Liver (tissue), 9 donors: Measurements from ENCODE around the gene WNT4. TPM values are rescaled to one million over a fixed set of nuclear protein-coding genes. Genes with fewer than 3 reads are reported as not detected.

Experiments used
- DNase-seq: peaks from one replicate; pipeline ENCODE4 v3.0.0-alpha.2; 2017; ENCODE audit warnings: low spot score
- H3K27ac ChIP-seq, 2 donors: one replicate each; pipeline ENCODE4 v1.7.0; 2013; ENCODE audit warnings: inconsistent platforms in 2 of 2, low read length in 2 of 2, control low read depth in 1 of 2, low read depth in 1 of 2, mild to moderate bottlenecking in 1 of 2
- H3K27me3 ChIP-seq, 4 donors: one replicate each; pipeline versions ENCODE4 v1.6.1 to v1.7.0; 2013; ENCODE audit warnings: low read length in 3 of 4, inconsistent platforms in 1 of 4, mild to moderate bottlenecking in 1 of 4, moderate library complexity in 1 of 4; ENCODE audit not compliant: control insufficient read depth in 4 of 4, insufficient read depth in 4 of 4
- H3K36me3 ChIP-seq, 4 donors: one replicate each; pipeline versions ENCODE4 v1.6.1 to v1.7.0; 2013; ENCODE audit warnings: low read length in 3 of 4, mild to moderate bottlenecking in 3 of 4, low read depth in 1 of 4, moderate library complexity in 1 of 4; ENCODE audit not compliant: control insufficient read depth in 4 of 4, insufficient read depth in 3 of 4
- H3K4me1 ChIP-seq, 4 donors: one replicate each; pipeline versions ENCODE4 v1.6.1 to v1.7.0; 2013; ENCODE audit warnings: low read length in 3 of 4, mild to moderate bottlenecking in 3 of 4, moderate library complexity in 1 of 4; ENCODE audit not compliant: control insufficient read depth in 4 of 4, insufficient read depth in 4 of 4
- H3K4me3 ChIP-seq, 3 donors: one replicate each; pipeline versions ENCODE4 v1.6.1 to v1.7.0; 2013; ENCODE audit warnings: low read length in 3 of 3, control low read depth in 1 of 3, low read depth in 1 of 3, mild to moderate bottlenecking in 1 of 3
- H3K9ac ChIP-seq, 2 donors: one replicate each; pipeline ENCODE4 v1.7.0; 2013; ENCODE audit warnings: low read length in 2 of 2, mild to moderate bottlenecking in 2 of 2, moderate library complexity in 2 of 2, control low read depth in 1 of 2, low read depth in 1 of 2
- H3K9me3 ChIP-seq, 4 donors: one replicate each; pipeline versions ENCODE4 v1.6.1 to v1.7.0; 2013; ENCODE audit warnings: low read length in 3 of 4; ENCODE audit not compliant: control insufficient read depth in 4 of 4
- EGR1 ChIP-seq, 2 donors: IDR thresholded peaks; 2 replicates each; pipeline ENCODE4 v1.6.1; 2016 to 2018; ENCODE audit warnings: antibody characterized with exemption in 2 of 2, low read depth in 2 of 2
- FOXA1 ChIP-seq: IDR thresholded peaks from 2 replicates; pipeline ENCODE4 v1.6.1; 2016; ENCODE audit warnings: antibody characterized with exemption
- FOXA2 ChIP-seq: IDR thresholded peaks from 2 replicates; pipeline ENCODE4 v1.6.1; 2016; ENCODE audit warnings: antibody characterized with exemption
- GABPA ChIP-seq, 2 donors: IDR thresholded peaks in 1 of 2; conservative IDR thresholded peaks in 1 of 2; 2 replicates each; pipeline ENCODE4 v1.6.1; 2016; ENCODE audit warnings: antibody characterized with exemption in 2 of 2, mild to moderate bottlenecking in 1 of 2, moderate library complexity in 1 of 2
- HNF4A ChIP-seq, 2 donors: conservative IDR thresholded peaks; 2 replicates each; pipeline ENCODE4 v1.6.1; 2016; ENCODE audit warnings: antibody characterized with exemption in 2 of 2, mild to moderate bottlenecking in 2 of 2
- JUND ChIP-seq, 2 donors: IDR thresholded peaks; 2 replicates each; pipeline ENCODE4 v1.6.1; 2016; ENCODE audit warnings: antibody characterized with exemption in 2 of 2
- RAD21 ChIP-seq, 2 donors: IDR thresholded peaks; 2 replicates each; pipeline ENCODE4 v1.6.1; 2016; ENCODE audit warnings: antibody characterized with exemption in 2 of 2, mild to moderate bottlenecking in 2 of 2
- REST ChIP-seq: IDR thresholded peaks from 2 replicates; pipeline ENCODE4 v1.6.1; 2016; ENCODE audit warnings: antibody characterized with exemption, mild to moderate bottlenecking
- RXRA ChIP-seq, 2 donors: IDR thresholded peaks; 2 replicates each; pipeline ENCODE4 v1.6.1; 2017 to 2018; ENCODE audit warnings: antibody characterized with exemption in 2 of 2, mild to moderate bottlenecking in 1 of 2
- TAF1 ChIP-seq: conservative IDR thresholded peaks from 2 replicates; pipeline ENCODE4 v1.6.1; 2016; ENCODE audit warnings: antibody characterized with exemption, mild to moderate bottlenecking
- YY1 ChIP-seq: IDR thresholded peaks from 2 replicates; pipeline ENCODE4 v1.6.1; 2016; ENCODE audit warnings: antibody characterized with exemption, mild to moderate bottlenecking
- WGBS: extraction: QIAGEN DNeasy Blood & Tissue Kit; methylation state at CpG from one replicate; pipeline ENCODE4 v1.1.7; 2013; 5-methylcytosine and 5-hydroxymethylcytosine counted together
- polyA plus RNA-seq, 2 donors: library from polyadenylated mRNA; stranded (reverse) in 1 of 2; unstranded in 1 of 2; fragments of 200-250 nt in 1 of 2; fragments of >200 nt in 1 of 2; fragmentation: Nextera tagmentation in 1 of 2; extraction: Ambion mirVana in 1 of 2; gene quantifications; one replicate each; pipeline versions ENCODE4 v1.2.1 to v1.2.3, GENCODE V29; 2013 to 2015
- total RNA-seq, 2 donors: library from RNA; depleted of rRNA; stranded (reverse); fragments of >200 nt; gene quantifications; one replicate each; pipeline ENCODE4 v1.2.3, GENCODE V29; 2014
- TF ChIP-seq, protein P1 (sequence below): IDR thresholded peaks from 2 replicates; pipeline ENCODE4 v1.6.1; 2016; ENCODE audit warnings: antibody characterized with exemption
- TF ChIP-seq, protein P2 (sequence below): IDR thresholded peaks from 2 replicates; pipeline ENCODE4 v1.6.1; 2016; ENCODE audit warnings: antibody characterized with exemption
- TF ChIP-seq, protein P3 (sequence below): IDR thresholded peaks from 2 replicates; pipeline ENCODE4 v1.6.1; 2016; ENCODE audit warnings: antibody characterized with exemption
- TF ChIP-seq, protein P4 (sequence below): fragments of 150-350 bp; IDR thresholded peaks from 2 replicates; pipeline ENCODE4 v1.5.1; 2017; ENCODE audit warnings: improper control_type of control experiment, low read depth, low read length; ENCODE audit not compliant: missing input control
- donor health status: healthy.
- donor health status: healthy.
- donor health status: healthy.
- donor health status: healthy.
- donor health status: healthy.

Gene WNT4
- total and polyA plus RNA-seq, 4 donors = under 0.01 to 0.09 TPM; not detected in 2

DNA sequence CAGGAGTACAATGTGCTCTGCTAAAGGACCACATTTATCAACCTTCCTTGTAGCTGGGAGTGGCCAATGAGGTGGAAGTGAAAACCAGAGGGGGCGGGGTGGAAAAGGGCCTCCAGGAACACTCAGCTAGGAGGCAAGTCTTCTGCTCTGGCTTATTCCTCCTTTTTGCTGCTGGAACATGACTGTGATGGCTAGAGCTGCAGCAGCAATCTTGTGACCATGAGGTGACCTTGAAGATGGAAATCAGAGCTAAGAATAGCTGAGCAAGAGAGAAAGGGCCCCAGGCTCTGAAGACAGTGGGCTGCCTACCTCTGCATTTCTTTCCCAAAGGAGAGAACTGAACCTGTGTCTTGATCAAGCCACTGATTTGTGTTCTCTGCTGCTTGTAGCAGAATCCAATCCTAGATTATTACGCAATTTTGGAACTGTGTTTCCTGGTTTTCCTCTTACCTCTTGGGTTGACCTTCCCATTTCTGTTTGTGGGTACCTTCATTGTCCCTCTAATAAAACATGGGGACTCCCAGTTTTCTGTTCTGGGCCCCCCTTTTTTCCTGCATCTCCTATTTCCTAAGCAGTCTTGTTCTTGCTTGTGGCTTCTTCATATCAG, 36.4 kb upstream of the WNT4 start:
- WGBS = 91% methylated on average over 2 of the region's 2 CpGs
- TF ChIP-seq HNF4A (conservative IDR thresholded peaks at IDR 0.05) (no peak), FOXA2 (no peak), REST (no peak), EGR1 (IDR thresholded peaks at IDR 0.05; ENCODE audit: low read depth in 2 of 2) (no peak), JUND (IDR thresholded peaks at IDR 0.05) (no peak), GABPA (IDR thresholded peaks at IDR 0.05 in 1 of 2, conservative IDR thresholded peaks at IDR 0.05 in 1 of 2) (no peak), YY1 (no peak), FOXA1 (no peak)
- TF ChIP-seq, protein P1, sequence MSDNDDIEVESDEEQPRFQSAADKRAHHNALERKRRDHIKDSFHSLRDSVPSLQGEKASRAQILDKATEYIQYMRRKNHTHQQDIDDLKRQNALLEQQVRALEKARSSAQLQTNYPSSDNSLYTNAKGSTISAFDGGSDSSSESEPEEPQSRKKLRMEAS = no peak
- TF ChIP-seq, protein P2, sequence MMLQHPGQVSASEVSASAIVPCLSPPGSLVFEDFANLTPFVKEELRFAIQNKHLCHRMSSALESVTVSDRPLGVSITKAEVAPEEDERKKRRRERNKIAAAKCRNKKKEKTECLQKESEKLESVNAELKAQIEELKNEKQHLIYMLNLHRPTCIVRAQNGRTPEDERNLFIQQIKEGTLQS = no peak
- TF ChIP-seq, protein P3, sequence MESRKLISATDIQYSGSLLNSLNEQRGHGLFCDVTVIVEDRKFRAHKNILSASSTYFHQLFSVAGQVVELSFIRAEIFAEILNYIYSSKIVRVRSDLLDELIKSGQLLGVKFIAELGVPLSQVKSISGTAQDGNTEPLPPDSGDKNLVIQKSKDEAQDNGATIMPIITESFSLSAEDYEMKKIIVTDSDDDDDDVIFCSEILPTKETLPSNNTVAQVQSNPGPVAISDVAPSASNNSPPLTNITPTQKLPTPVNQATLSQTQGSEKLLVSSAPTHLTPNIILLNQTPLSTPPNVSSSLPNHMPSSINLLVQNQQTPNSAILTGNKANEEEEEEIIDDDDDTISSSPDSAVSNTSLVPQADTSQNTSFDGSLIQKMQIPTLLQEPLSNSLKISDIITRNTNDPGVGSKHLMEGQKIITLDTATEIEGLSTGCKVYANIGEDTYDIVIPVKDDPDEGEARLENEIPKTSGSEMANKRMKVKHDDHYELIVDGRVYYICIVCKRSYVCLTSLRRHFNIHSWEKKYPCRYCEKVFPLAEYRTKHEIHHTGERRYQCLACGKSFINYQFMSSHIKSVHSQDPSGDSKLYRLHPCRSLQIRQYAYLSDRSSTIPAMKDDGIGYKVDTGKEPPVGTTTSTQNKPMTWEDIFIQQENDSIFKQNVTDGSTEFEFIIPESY = no peak
- TF ChIP-seq, protein P4, sequence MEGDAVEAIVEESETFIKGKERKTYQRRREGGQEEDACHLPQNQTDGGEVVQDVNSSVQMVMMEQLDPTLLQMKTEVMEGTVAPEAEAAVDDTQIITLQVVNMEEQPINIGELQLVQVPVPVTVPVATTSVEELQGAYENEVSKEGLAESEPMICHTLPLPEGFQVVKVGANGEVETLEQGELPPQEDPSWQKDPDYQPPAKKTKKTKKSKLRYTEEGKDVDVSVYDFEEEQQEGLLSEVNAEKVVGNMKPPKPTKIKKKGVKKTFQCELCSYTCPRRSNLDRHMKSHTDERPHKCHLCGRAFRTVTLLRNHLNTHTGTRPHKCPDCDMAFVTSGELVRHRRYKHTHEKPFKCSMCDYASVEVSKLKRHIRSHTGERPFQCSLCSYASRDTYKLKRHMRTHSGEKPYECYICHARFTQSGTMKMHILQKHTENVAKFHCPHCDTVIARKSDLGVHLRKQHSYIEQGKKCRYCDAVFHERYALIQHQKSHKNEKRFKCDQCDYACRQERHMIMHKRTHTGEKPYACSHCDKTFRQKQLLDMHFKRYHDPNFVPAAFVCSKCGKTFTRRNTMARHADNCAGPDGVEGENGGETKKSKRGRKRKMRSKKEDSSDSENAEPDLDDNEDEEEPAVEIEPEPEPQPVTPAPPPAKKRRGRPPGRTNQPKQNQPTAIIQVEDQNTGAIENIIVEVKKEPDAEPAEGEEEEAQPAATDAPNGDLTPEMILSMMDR = no peak
- H3K27me3 ChIP-seq = peaks cover 0 to 17% (median 3%) of the 10 kb centered on the region in 4 donors
- no peak for DNase-seq
- no peak overlapping the region for H3K27ac ChIP-seq
- no peak overlapping the region for H3K9ac ChIP-seq
- no peak overlapping the region for H3K4me3 ChIP-seq
- H3K4me1 ChIP-seq = no peaks in the 10 kb centered on the region
- H3K36me3 ChIP-seq = no peaks in the 10 kb centered on the region
- no peaks in the 10 kb centered on the region for H3K9me3 ChIP-seq

- no peaks in the 10 kb centered on the region for H3K9me3 ChIP-seq
- peaks cover 0 to 5% (median 3%) of the 10 kb centered on the region in 4 donors for H3K27me3 ChIP-seq
- no peak for DNase-seq
- no peaks in the 10 kb centered on the region for H3K36me3 ChIP-seq
- H3K9ac ChIP-seq = no peak overlapping the region
- no peak overlapping the region for H3K27ac ChIP-seq
- no peak overlapping the region for H3K4me3 ChIP-seq
- no peaks in the 10 kb centered on the region for H3K4me1 ChIP-seq
- WGBS = 87% methylated on average over 9 of the region's 9 CpGs
- TF ChIP-seq TAF1 = no peak
- TF ChIP-seq, protein P1 = no peak
- no peak for TF ChIP-seq RAD21 (IDR thresholded peaks at IDR 0.05)
- no peak for TF ChIP-seq EGR1 (IDR thresholded peaks at IDR 0.05; ENCODE audit: low read depth in 2 of 2)
- TF ChIP-seq, protein P4 = no peak
- no peak for TF ChIP-seq JUND (IDR thresholded peaks at IDR 0.05)
- TF ChIP-seq GABPA (IDR thresholded peaks at IDR 0.05 in 1 of 2, conservative IDR thresholded peaks at IDR 0.05 in 1 of 2) = no peak
- TF ChIP-seq YY1 = no peak
- TF ChIP-seq, protein P3 = no peak
- no peak for TF ChIP-seq HNF4A (conservative IDR thresholded peaks at IDR 0.05)
- TF ChIP-seq RXRA (IDR thresholded peaks at IDR 0.05) = no peak
Measured at GRCh38 chr1:22177354-22178003, 34.6 kb upstream of the WNT4 start.
